Fibroblast of lung (primary cell): ENCODE data around the gene ARHGAP5.

Experiments used
- EZH2 ChIP-seq: IDR thresholded peaks from 2 replicates; pipeline ENCODE4 v1.5.1; 2012; ENCODE audit warnings: low read length, control low read depth, mild to moderate bottlenecking; ENCODE audit errors: missing control alignments
- TF ChIP-seq, protein P1 (sequence below), 2 donors: IDR thresholded peaks in 1 of 2; conservative IDR thresholded peaks in 1 of 2; 1 replicate in 1 of 2; 2 replicates in 1 of 2; pipeline ENCODE4 v1.5.1; 2011 to 2012; ENCODE audit warnings: low read length in 2 of 2, control low read depth in 1 of 2, inconsistent platforms in 1 of 2, low read depth in 1 of 2, mild to moderate bottlenecking in 1 of 2

DNA sequence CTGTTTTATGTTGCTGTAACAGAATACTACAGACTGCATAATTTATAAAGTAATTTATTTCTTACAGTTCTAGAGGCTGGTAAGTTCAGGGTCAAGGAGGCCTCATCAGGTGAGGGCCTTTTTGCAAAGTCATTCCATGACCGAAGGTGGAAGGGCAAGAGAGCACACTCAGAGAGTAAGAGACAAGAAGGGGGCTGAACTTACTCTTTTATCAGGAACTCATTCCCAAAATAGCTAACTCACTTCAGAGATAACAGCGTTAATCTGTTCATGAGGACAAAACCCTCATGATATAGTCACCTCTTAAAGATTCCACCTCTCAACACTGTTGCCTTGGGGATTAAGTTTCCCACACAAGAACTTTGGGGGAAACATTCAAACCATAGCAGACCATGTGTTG is 73.3 kb downstream of the ARHGAP5 start:
- TF ChIP-seq, protein P1, sequence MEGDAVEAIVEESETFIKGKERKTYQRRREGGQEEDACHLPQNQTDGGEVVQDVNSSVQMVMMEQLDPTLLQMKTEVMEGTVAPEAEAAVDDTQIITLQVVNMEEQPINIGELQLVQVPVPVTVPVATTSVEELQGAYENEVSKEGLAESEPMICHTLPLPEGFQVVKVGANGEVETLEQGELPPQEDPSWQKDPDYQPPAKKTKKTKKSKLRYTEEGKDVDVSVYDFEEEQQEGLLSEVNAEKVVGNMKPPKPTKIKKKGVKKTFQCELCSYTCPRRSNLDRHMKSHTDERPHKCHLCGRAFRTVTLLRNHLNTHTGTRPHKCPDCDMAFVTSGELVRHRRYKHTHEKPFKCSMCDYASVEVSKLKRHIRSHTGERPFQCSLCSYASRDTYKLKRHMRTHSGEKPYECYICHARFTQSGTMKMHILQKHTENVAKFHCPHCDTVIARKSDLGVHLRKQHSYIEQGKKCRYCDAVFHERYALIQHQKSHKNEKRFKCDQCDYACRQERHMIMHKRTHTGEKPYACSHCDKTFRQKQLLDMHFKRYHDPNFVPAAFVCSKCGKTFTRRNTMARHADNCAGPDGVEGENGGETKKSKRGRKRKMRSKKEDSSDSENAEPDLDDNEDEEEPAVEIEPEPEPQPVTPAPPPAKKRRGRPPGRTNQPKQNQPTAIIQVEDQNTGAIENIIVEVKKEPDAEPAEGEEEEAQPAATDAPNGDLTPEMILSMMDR (conservative IDR thresholded peaks at IDR 0.05 in 1 of 2, IDR thresholded peaks at IDR 0.05 in 1 of 2; ENCODE audit: low read depth in 1 of 2, low read length in 2 of 2), result no peak
- no peak for TF ChIP-seq EZH2
